Measurements from ENCODE around the gene EHD2. TPM values are rescaled to one million over a fixed set of nuclear protein-coding genes. Genes with fewer than 3 reads are reported as not detected.

Gene EHD2
- total and polyA plus RNA-seq, 2 of the 13 experiments (the other 11 are each of a cell fraction or from before 2014, with no cell fraction given): 0.09 to 0.28 TPM

- TF ChIP-seq, protein P1, sequence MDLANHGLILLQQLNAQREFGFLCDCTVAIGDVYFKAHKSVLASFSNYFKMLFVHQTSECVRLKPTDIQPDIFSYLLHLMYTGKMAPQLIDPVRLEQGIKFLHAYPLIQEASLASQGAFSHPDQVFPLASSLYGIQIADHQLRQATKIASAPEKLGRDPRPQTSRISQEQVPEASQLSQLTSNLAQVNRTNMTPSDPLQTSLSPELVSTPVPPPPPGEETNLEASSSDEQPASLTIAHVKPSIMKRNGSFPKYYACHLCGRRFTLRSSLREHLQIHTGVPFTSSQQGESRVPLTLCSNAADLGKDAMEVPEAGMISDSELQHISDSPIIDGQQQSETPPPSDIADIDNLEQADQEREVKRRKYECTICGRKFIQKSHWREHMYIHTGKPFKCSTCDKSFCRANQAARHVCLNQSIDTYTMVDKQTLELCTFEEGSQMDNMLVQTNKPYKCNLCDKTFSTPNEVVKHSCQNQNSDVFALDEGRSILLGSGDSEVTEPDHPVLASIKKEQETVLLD (CRISPR knock-in tag; IDR thresholded peaks at IDR 0.05; ENCODE audit: low read depth): no peak
- TF ChIP-seq ZNF530 (CRISPR knock-in tag; IDR thresholded peaks at IDR 0.05; ENCODE audit: low read depth) (no peak), ZNF329 (CRISPR knock-in tag; IDR thresholded peaks at IDR 0.05; ENCODE audit: low read depth) (no peak), HOXA3 (CRISPR knock-in tag; IDR thresholded peaks at IDR 0.05) (no peak), ZNF367 (CRISPR knock-in tag; IDR thresholded peaks at IDR 0.05; ENCODE audit: borderline replicate concordance) (no peak), GPBP1L1 (CRISPR knock-in tag; IDR thresholded peaks at IDR 0.05) (no peak), HMG20A (CRISPR knock-in tag; IDR thresholded peaks at IDR 0.05; ENCODE audit: borderline replicate concordance) (no peak), IRF2 (CRISPR knock-in tag; IDR thresholded peaks at IDR 0.05) (no peak), RFX3 (CRISPR knock-in tag; IDR thresholded peaks at IDR 0.05) (no peak)
- TF ChIP-seq, protein P2, sequence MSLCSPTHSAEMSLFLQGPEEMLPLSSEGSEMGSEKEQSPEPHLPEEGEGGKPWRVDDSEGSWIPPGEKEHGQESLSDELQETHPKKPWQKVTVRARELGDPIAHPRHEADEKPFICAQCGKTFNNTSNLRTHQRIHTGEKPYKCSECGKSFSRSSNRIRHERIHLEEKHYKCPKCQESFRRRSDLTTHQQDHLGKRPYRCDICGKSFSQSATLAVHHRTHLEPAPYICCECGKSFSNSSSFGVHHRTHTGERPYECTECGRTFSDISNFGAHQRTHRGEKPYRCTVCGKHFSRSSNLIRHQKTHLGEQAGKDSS (CRISPR knock-in tag; IDR thresholded peaks at IDR 0.05; ENCODE audit: borderline replicate concordance, low read depth): no peak
Measured at GRCh38 chr19:47679251-47679900, 33.8 kb upstream of the EHD2 start (continued).

All from HepG2 (cell line).